Frontal cortex (tissue), 4 donors: ENCODE data around the gene CYP19A1. TPM values are rescaled to one million over a fixed set of nuclear protein-coding genes. Genes with fewer than 3 reads are reported as not detected.
A peak's percentile ranks its signal among the peaks of the same experiment; 100 is the strongest.

Experiments used
- DNase-seq, 2 donors: peaks; one replicate each; pipeline ENCODE4 v3.0.0; 2012; ENCODE audit warnings: low spot score in 2 of 2
- FAIRE-seq: peaks from 2 replicates; lab custom pipeline; 2012; peaks lifted over from hg19 to GRCh38; lab: Jason Lieb, UNC
- total RNA-seq: library from RNA; depleted of rRNA; stranded (reverse); fragments of >200 nt; gene quantifications from one replicate; pipeline ENCODE4 v1.2.3, GENCODE V29; 2014
- donor health status: control.
- donor health status: control.
- donor health status: control.

The CYP19A1 gene
- total RNA-seq: 1.2 TPM

- no peak for DNase-seq
- FAIRE-seq: no peak
Measured at GRCh38 chr15:51338496-51338895, at the start of gene CYP19A1. Gene CYP19A1 (minus strand): TSS chr15:51338596. CDS start chr15:51242912, 95,684 bp downstream.

DNA sequence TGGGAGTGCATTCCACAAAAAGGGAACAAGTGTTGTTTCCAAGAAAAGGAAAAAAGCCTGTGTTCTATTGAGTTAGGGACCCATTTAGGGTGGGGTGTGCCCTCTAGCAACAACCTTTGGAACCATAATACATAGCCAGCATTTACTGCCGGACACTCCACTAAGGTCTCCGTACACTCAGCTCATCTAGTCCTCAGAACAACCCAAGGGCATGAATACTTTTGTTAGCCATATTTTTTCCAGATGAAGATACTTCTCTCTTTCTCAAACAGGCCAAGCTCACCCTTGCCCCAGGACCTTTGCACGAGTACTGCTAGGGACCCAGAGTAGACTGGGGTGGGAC, 49.3 kb upstream of the CYP19A1 start:
- FAIRE-seq: no peak
- no peak for DNase-seq

DNA sequence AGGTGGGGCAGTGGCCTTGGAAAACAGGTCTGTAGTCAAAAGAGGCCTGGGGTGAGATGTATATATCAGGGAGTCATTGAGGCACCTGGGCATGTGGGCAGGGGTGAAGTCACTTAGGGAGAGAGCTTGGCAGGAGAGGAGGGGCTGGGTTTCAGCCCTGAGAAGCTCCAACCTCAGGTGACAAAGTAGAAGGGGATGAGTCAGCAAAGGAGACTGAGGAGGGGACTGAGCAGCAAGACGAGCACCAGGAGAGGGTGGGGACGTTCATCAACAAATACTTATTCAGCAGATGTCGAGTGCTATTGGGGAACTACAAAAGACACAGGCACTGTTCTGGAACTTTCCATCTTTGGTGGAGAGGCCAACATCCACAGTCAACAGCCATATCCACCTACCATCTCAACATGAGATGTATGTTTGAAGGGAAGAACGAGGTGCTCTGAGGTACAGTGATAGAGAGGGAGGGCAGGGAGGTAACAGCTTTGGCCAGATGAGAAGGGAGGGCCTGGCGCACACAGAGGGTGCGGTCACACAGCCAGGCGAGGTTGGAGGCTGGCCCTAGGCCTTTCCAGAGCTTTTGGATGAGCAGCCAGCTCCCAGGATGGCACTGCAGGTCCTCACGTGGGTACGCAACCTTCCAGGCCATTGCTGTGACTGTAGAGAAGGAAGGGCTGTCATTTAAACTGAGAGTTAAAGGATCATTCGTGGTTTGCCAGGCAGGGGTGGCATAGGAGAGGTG, 48.7 kb upstream of the CYP19A1 start:
- DNase-seq (no peak), FAIRE-seq (no peak)

DNA sequence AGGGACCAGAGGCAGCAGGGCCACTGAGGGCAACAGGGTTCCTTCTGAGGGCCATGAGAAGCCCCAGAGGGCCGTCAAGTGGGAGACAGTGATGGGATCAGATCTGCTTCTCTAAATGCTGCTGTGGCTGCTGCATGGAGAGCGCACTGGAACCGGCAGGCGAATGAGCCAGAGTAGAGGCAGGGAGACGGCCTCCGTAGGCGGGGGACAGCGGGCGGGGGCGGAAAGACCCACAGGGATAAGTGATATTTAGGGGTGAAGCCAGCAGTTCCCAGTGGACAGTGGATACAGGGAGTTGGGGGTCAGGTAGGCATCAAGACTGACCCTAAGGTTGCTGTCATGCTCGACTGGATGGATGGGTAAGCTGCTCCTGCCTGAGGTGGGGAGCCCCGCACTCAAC, 48.1 kb upstream of the CYP19A1 start:
- FAIRE-seq: no peak
- no peak for DNase-seq

DNA sequence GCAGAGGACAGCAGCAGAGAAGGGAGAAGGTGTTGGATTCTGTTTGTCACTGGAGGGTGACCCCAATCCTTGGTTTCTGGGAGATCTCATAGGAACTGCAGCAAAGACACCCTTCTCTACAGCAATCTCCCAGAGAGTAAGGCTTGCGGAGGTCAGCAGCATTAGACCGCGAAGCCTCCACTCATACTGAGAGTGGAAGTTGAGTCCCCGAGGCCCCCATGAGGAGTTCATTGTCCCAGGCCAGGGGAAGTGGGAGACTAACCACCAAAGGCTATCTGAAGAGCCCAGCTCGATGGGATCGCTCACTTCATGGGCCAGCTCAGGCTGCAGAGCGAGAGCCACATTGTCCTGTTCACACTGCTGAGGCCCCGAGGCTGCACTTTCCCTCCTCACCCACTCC, 47.6 kb upstream of the CYP19A1 start:
- DNase-seq (no peak), FAIRE-seq (no peak)

- FAIRE-seq: no peak
- DNase-seq: peak in 1 of 2 donors; percentile 42
Measured at GRCh38 chr15:51382787-51383186, 44.4 kb upstream of the CYP19A1 start.

DNA sequence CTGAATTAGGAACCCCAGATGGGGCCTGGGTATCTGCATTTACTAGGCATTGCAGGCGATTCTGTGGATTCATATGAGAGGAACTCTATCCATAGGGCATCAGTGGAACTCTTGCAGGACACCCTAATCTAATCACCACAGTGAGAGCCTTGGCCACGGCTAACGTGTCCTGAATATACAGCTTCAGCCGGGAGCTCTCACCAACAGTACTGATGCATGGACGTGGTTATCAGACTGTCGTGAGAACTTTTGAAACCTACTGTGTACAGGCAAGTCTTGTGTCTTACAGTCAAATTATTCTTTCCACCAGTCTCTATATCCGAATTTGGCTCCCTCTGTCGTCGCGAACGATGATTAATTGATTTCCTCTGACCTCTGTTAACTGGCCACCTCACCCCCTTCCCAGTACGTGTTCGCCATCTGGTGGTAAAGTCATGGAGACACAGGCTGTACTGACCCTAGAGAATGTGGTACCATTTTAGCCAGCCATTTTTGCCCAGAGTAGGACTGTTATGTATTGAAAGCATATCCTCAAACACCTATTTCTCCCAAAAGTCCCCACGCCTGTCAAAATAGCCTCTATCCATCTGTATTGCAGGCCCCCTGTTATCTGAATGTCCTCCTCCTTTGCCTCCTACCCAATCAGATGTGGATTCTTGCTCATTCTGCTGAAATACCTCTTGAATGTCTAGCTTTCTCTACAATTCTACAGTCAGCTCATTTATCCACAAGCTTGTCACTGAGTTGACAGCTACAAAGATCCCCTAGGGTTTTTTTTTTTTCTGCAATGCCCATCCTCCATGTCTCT, 42.8 kb upstream of the CYP19A1 start:
- FAIRE-seq: peak; percentile 80
- DNase-seq: peak; percentile 35 to 60

- FAIRE-seq (no peak), DNase-seq (no peak)
Measured at GRCh38 chr15:51379390-51379789, 41.0 kb upstream of the CYP19A1 start.

DNA sequence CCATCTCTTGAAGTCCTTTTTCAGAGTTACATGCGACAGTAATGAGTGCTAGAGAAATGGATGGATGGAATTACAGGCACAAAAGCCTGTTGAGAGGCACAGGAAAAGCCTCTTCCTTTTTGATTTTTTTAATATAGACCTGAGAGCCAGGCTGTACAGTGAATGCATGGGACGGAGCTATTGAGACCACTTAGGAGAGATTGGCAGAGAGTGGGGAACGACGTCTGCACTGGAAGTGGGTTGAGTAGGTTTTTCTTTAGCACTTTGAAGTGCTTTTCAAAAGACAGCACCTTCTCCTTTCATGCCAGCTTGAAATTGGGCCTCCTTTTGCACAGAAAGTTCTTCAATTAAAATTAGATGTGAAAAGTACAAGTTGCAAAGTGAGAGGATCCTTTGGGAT, 40.0 kb upstream of the CYP19A1 start:
- no peak for FAIRE-seq

DNA sequence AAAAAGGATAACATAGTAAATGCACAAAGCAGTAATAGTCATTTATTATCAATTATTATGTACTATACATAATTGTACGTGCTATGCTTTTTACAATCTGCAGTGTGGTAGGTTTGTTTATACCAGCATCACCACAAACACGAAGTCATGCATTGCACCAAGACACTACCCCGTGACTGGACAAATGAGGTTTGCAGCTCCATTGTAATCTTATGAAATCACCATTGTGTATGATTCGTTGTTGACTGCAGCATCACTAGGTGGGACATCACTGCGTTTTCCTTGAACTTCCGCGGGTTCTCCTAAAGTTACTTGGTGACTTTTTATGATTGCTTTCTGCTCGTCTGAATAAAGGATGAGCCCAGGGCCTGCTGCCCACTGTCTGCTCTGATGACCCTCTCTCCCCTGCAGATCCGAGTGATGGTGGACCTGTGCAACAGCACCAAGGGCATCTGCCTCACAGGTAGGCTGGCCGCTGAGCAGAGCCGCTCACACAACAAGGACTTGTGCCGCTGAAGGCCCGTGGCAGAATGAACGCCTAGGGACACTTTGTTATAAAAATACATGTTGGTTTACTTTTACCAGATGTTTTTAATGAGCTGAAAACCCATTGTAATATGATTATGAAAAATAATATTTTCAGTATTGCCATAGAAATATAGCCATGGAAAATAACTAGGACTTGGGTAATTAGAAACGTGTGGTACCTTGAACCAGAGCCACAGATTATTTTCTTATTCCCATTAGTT, 38.8 kb upstream of the CYP19A1 start:
- DNase-seq: no peak
- FAIRE-seq: peak; percentile 23

More for the DNA sequence above, 40.0 kb upstream of the CYP19A1 start:
- no peak for DNase-seq

- no peak for FAIRE-seq
- DNase-seq: no peak
Measured at GRCh38 chr15:51375966-51376640, 37.7 kb upstream of the CYP19A1 start.

GRCh38 chr15:51374131-51374530, 35.7 kb upstream of the CYP19A1 start:
- no peak for DNase-seq
- FAIRE-seq: no peak

GRCh38 chr15:51371266-51371665, 32.9 kb upstream of the CYP19A1 start:
- DNase-seq: no peak
- FAIRE-seq: no peak

DNA sequence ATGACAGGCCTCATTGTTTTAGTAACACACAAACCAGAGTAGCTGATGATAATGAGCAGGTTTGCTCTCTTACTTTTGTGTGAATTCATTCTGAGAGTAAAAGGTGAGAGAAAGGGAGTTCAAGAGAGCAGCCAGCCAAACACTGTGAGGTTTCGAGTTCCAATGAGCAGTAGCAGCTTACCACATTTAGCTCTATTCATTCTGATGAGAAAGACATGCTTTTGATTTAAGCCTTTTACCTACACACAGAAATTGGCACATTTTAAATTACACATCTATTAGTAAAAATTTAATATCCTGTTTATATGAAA, 31.0 kb upstream of the CYP19A1 start:
- FAIRE-seq: no peak
- DNase-seq: no peak

DNA sequence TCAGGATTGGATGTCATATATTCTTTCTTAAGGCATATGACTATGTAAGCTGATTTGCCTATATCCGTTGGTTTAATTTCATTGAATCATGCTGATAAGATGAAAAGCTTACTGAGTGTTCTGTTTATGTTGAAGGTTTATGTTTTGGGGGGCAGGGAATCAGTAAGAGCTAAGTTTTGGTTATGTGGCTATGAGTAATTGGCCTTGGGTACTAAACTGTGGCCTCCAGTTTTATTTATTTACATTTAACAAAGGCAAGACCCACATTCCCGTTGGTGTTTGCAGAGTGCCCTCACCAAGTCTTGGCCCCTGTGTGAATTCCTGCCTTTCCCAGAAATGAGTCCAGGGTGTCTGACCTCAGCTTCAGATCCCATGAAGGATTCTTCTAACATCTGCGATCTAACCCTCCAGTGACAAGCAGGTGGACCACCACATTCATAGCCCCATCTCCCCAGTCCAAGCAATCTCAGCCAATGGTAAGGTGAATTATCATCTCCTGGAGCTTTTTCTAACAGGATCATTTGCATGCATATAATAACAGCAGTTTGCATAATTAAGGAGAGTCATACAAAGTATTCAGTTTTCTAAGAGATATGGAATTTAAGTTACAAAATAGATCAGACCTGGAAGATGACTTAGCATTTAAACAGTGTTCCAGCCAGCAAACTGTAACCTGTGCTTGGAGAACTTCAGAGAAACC, 30.5 kb upstream of the CYP19A1 start:
- DNase-seq: no peak
- FAIRE-seq: no peak

DNA sequence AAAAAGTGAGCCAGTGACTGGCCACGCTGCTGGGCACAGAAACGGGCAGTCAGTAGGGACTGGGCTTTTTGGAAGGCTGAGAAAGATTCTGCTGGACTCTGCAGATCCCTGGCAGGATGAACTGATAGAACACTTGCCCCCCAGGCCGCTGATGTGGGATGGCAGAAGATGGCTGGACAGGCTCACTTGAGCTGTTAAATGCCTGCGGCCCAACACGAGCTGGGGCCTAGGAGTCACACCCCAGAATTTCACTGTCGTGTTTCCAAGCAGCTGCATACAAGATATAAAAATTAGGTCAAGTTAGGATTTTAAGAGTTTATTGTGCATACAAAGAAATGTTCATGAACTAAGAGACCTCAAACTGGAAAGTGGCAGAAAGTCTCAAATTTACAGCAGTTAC, 29.9 kb upstream of the CYP19A1 start:
- DNase-seq (no peak), FAIRE-seq (no peak)

GRCh38 chr15:51367322-51367976, 29.1 kb upstream of the CYP19A1 start:
- FAIRE-seq: no peak
- DNase-seq: no peak

DNA sequence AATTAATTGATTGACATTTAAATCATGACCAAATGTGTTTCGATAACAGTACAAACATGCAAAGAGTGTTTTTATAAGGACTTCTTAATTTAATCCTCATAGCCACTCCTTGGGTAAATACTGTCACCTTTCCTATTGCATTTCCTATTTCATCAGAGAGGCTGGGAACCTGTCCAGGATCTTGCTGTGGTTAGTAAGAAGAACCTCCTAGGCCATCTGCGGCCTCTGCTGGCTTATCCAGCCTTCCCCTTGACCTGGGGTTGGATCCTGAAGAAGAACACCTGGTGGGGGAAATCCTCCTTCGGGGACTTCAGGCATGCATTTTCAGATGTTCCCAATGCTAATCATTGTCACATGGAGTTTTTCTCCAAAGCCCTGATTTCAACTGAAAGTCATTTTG, 28.5 kb upstream of the CYP19A1 start:
- DNase-seq (no peak), FAIRE-seq (no peak)

- DNase-seq (no peak), FAIRE-seq (no peak)
Measured at GRCh38 chr15:51366071-51366470, 27.7 kb upstream of the CYP19A1 start.
